Stimulated activated CD4-positive, alpha-beta T cell treated with anti-CD3 and anti-CD28 coated beads, TNF-alpha, amount 100 ng/mL, for 1 hour (primary cell): ENCODE results near the gene WDR35.
"Not testable (repeated sequence)": the region's sequence is repeated elsewhere in the genome, so short reads cannot be mapped to it uniquely, and the experiment has no call there.

Source experiments
- DNase-seq, 3 donors: peaks; one replicate each; pipeline ENCODE4 v3.0.0-alpha.2; 2020; ENCODE audit warnings: low read depth in 3 of 3, low spot score in 1 of 3

The WDR35 gene

GRCh38 chr2:19942199-19942598 is 47.7 kb downstream of the WDR35 start:
- DNase-seq, result no peak

- DNase-seq, result no peak
Observed at GRCh38 chr2:19937004-19937403, 52.9 kb downstream of the WDR35 start.

DNA sequence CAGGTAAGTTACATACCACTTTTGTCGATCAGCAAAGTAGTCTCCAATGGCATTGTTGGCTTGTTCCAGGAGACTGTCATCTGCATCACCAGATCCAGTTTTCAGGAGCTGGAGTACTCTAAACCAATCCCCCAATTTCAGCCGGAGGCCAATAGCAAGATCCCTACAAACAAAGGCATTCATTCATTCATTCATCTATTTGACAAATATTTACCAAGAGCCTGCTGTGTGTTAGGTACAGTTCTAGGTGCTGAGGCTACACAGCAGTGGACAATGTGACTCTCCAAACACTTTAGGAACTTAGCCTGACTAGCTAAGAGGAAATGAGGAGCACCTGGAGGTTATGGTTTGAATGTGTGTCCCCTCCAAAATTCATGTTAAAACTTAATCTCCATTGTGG is 53.7 kb downstream of the WDR35 start:
- no peak for DNase-seq

GRCh38 chr2:19933351-19933981 is 56.4 kb downstream of the WDR35 start:
- no peak for DNase-seq

- no peak for DNase-seq
Observed at GRCh38 chr2:19932928-19933327, 57.0 kb downstream of the WDR35 start.

GRCh38 chr2:19929226-19929625 is 60.7 kb downstream of the WDR35 start:
- DNase-seq, result no peak

DNA sequence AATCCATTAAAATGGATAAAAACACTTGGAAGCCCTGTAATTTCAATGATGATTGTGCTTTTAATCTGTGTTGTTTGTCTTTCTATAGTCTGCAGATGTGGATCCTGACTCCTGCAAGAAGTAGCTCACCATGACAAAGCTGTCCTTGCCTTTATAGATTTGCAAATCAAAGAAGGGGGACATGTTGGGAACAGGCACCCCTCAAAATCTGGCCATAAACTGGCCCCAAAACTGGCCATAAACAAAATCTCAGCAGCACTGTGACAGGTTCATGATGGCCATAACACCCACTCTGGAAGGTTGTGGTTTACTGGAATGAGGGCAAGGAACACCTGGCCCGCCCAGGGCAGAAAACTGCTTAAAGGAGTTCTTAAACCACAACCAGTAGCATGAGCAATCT is 62.1 kb downstream of the WDR35 start:
- DNase-seq, result not testable (repeated sequence)

- DNase-seq, result not testable (repeated sequence)
Observed at GRCh38 chr2:19924526-19924925, 65.4 kb downstream of the WDR35 start.

GRCh38 chr2:19922188-19922587 is 67.7 kb downstream of the WDR35 start:
- not testable (repeated sequence) for DNase-seq

DNA sequence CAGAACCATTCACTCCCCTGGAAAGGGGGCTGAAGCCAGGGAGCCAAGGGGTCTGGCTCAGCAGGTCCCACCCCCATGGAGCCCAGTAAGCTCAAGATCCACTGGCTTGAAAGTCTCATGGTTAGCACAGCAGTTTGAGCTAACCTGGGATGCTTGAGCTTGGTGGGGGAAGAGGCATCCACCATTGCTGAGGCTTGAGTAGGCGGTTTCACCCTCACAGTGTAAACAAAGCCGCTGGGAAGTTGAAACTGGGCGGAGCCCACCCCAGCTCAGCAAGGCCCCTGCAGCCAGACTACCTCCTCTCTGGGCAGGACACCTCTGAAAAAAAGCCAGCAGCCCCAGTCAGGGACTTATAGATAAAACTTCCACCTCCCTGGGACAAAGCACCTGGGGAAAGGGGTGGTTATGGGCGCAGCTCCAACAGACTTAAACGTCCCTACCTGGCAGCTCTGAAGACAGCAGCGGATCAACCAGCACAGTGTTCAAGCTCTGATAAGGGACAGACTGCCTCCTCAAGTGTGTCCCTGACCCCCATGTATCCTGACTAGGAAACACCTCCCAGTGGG is 73.4 kb downstream of the WDR35 start:
- DNase-seq, result no peak

DNA sequence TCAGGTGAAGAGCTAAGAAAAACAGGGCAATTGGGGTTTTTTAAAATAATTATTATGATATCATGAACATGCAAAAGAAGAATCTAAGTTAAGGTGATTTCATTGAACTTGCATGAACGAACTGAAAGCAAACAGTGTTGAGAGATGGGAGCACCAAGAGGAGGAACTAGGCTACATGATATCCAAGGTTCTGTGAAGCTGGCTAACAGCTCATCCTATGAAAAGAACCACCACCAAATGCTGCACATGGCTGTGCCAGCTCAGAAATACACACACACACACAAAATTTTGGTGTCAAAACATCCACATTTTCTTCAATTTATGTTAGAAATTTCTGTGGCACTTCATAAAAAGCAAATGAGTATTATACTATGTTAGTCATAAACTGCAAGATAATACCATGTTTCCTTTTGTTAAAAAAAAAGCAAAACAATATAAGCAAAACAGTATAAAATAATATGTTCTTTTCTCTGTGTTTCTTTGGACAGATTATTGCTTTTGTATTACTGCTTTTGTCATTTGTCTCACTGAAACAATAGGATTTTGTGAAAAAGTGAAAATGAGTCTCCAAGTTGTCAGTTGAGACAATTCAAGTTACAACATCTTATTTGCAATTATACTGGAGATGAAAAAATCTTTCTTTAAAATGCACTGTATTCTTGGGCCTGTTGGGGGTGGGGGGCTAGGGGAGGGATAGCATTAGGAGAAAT is 75.5 kb downstream of the WDR35 start:
- DNase-seq, result no peak

GRCh38 chr2:19911808-19912509 is 77.9 kb downstream of the WDR35 start:
- DNase-seq, result no peak

GRCh38 chr2:19902216-19902740 is 87.6 kb downstream of the WDR35 start:
- DNase-seq, result no peak

DNA sequence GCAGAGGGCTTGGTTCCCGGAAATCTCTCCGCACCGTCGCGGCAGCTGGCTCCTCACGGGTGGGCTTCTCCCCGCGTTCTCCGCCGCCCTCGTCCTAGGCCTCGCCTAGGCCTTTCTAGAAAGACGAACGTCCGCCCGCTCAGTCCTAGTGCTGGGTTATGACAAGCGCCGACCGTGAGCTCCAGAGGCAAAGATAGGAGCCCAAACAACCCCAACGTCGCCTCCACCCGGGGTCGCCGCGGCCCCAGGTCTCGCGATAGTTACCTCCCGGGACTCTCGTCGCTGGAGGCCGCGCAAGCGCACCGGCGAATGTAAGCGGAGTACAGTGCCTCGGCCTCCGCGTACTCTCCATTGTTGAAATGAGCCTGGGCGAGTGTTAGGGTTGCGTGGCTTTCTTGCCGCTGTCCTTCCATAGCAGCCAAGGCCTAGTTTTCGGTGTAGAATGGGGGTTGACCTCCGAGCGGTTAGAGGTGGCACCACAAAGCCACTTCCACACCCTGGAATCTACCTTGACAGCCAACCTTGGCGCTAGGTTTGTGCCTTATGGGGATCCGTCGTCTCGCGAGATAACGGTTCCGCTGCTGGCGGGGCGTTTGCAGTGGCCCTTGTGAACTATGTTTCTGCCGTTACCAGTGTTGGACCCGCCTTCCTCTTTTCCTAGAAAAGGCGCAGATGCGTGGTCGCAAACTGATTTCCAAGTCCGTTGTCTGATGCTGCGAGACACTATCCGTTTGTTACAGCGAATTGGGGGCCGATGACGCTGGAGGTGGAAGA is 88.3 kb downstream of the WDR35 start, which contains the start of gene TTC32:
Gene TTC32 (minus strand): TSS at position 542 of the 774 bp plus-strand sequence. CDS start 129 bp downstream, at position 413.
- peak; percentile 84 to 86 (median 85) for DNase-seq

DNA sequence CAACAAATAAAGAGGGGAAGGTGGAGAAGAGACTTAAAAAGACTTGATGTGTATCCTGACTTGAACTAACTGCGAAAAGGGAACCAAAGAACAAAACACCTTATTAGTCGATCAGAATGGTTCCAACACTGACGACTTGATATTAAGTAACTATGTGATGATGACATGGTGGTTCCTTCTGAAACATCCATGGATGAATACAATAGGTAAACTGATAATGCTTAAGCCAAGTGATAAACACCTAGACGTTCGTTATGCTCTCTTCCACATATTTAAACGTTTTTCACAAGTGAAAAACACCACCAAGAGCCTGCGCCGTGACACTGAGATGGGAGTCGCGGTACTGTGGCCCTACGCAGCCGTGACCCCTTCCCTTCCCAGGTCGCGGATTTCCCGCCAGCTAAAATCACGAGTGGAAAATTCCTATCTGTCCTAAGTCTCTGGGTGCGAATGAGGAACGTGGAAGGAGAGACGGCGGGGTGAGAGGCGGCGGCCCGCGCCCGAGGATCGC is 88.9 kb downstream of the WDR35 start:
- DNase-seq, result no peak

- no peak for DNase-seq
Observed at GRCh38 chr2:19899985-19900930, 89.6 kb downstream of the WDR35 start.

- no peak for DNase-seq
Observed at GRCh38 chr2:19898592-19899329, 91.1 kb downstream of the WDR35 start.

DNA sequence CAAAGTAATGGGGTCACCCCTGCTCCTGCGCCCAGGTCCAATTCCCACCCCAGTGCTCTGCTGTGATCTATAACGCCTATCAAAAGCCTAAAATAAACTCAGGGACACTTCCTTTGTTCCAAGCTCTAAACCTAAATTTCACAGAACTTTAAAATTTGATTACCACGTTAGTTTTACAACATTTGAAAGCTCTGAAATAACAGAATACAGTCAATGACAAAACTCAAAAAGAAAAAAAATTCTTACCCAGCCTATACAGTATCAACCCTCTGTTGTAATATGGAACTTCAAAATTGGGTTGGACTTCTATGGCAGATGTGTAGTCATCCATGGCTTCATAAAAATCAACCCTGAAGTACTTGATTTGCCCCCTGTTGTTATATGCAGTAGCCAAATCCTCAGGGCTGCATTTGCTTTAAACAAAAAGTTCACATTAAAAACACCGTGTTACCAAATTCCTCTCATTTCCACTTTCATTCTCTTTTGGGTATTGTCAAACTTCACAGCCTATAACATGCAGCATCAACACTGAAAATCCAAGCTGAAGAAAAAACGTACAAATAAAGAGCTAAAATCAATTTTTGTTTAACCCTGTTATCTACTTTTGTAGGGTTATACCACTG is 92.2 kb downstream of the WDR35 start:
- no peak for DNase-seq
